ENCODE data around the gene INKA1. TPM values are rescaled to one million over a fixed set of nuclear protein-coding genes. Genes with fewer than 3 reads are reported as not detected.

Gene INKA1
- total and polyA plus RNA-seq, 4 donors = 0.84 to 4.2 (median 1.2) TPM

- DNase-seq (ENCODE audit: low spot score) = no peak
- no peaks in the 10 kb centered on the region for H3K4me1 ChIP-seq (ENCODE audit: control insufficient read depth in 4 of 4, insufficient read depth in 4 of 4, low read length in 3 of 4)
- H3K9ac ChIP-seq (ENCODE audit: low read depth in 1 of 2, low read length in 2 of 2) = no peak overlapping the region
- WGBS = 90% methylated on average over 6 of the region's 6 CpGs
- H3K9me3 ChIP-seq (ENCODE audit: control insufficient read depth in 4 of 4, low read length in 3 of 4) = no peaks in the 10 kb centered on the region
- H3K27ac ChIP-seq (ENCODE audit: low read depth in 1 of 2, low read length in 2 of 2) = no peak overlapping the region
- no peak overlapping the region for H3K4me3 ChIP-seq (ENCODE audit: low read depth in 1 of 3, low read length in 3 of 3)
- TF ChIP-seq, protein P1, sequence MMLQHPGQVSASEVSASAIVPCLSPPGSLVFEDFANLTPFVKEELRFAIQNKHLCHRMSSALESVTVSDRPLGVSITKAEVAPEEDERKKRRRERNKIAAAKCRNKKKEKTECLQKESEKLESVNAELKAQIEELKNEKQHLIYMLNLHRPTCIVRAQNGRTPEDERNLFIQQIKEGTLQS (IDR thresholded peaks at IDR 0.05) = no peak
- TF ChIP-seq, protein P2, sequence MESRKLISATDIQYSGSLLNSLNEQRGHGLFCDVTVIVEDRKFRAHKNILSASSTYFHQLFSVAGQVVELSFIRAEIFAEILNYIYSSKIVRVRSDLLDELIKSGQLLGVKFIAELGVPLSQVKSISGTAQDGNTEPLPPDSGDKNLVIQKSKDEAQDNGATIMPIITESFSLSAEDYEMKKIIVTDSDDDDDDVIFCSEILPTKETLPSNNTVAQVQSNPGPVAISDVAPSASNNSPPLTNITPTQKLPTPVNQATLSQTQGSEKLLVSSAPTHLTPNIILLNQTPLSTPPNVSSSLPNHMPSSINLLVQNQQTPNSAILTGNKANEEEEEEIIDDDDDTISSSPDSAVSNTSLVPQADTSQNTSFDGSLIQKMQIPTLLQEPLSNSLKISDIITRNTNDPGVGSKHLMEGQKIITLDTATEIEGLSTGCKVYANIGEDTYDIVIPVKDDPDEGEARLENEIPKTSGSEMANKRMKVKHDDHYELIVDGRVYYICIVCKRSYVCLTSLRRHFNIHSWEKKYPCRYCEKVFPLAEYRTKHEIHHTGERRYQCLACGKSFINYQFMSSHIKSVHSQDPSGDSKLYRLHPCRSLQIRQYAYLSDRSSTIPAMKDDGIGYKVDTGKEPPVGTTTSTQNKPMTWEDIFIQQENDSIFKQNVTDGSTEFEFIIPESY (IDR thresholded peaks at IDR 0.05) = no peak
- TF ChIP-seq, protein P3, sequence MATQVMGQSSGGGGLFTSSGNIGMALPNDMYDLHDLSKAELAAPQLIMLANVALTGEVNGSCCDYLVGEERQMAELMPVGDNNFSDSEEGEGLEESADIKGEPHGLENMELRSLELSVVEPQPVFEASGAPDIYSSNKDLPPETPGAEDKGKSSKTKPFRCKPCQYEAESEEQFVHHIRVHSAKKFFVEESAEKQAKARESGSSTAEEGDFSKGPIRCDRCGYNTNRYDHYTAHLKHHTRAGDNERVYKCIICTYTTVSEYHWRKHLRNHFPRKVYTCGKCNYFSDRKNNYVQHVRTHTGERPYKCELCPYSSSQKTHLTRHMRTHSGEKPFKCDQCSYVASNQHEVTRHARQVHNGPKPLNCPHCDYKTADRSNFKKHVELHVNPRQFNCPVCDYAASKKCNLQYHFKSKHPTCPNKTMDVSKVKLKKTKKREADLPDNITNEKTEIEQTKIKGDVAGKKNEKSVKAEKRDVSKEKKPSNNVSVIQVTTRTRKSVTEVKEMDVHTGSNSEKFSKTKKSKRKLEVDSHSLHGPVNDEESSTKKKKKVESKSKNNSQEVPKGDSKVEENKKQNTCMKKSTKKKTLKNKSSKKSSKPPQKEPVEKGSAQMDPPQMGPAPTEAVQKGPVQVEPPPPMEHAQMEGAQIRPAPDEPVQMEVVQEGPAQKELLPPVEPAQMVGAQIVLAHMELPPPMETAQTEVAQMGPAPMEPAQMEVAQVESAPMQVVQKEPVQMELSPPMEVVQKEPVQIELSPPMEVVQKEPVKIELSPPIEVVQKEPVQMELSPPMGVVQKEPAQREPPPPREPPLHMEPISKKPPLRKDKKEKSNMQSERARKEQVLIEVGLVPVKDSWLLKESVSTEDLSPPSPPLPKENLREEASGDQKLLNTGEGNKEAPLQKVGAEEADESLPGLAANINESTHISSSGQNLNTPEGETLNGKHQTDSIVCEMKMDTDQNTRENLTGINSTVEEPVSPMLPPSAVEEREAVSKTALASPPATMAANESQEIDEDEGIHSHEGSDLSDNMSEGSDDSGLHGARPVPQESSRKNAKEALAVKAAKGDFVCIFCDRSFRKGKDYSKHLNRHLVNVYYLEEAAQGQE (IDR thresholded peaks at IDR 0.05) = no peak
- no peak for TF ChIP-seq JUND (IDR thresholded peaks at IDR 0.05)
- TF ChIP-seq RAD21 (IDR thresholded peaks at IDR 0.05) = no peak
- TF ChIP-seq FOXA1 (IDR thresholded peaks at IDR 0.05) = no peak
- no peak for TF ChIP-seq FOXA2 (IDR thresholded peaks at IDR 0.05)
- TF ChIP-seq EGR1 (IDR thresholded peaks at IDR 0.05; ENCODE audit: low read depth in 2 of 2) = no peak
- no peak for TF ChIP-seq TAF1 (conservative IDR thresholded peaks at IDR 0.05)
- no peak for TF ChIP-seq HNF4G (IDR thresholded peaks at IDR 0.05)
- no peak for TF ChIP-seq RXRA (IDR thresholded peaks at IDR 0.05)
- TF ChIP-seq SP1 (IDR thresholded peaks at IDR 0.05) = no peak
- TF ChIP-seq HNF4A (conservative IDR thresholded peaks at IDR 0.05) = no peak
- no peak for TF ChIP-seq GABPA (IDR thresholded peaks at IDR 0.05 in 1 of 2, conservative IDR thresholded peaks at IDR 0.05 in 1 of 2)
- TF ChIP-seq, protein P4, sequence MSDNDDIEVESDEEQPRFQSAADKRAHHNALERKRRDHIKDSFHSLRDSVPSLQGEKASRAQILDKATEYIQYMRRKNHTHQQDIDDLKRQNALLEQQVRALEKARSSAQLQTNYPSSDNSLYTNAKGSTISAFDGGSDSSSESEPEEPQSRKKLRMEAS (IDR thresholded peaks at IDR 0.05) = no peak
- TF ChIP-seq NR2F2 (IDR thresholded peaks at IDR 0.05) = no peak
- TF ChIP-seq, protein P5, sequence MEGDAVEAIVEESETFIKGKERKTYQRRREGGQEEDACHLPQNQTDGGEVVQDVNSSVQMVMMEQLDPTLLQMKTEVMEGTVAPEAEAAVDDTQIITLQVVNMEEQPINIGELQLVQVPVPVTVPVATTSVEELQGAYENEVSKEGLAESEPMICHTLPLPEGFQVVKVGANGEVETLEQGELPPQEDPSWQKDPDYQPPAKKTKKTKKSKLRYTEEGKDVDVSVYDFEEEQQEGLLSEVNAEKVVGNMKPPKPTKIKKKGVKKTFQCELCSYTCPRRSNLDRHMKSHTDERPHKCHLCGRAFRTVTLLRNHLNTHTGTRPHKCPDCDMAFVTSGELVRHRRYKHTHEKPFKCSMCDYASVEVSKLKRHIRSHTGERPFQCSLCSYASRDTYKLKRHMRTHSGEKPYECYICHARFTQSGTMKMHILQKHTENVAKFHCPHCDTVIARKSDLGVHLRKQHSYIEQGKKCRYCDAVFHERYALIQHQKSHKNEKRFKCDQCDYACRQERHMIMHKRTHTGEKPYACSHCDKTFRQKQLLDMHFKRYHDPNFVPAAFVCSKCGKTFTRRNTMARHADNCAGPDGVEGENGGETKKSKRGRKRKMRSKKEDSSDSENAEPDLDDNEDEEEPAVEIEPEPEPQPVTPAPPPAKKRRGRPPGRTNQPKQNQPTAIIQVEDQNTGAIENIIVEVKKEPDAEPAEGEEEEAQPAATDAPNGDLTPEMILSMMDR (IDR thresholded peaks at IDR 0.05; ENCODE audit: low read depth, low read length, missing input control) = no peak
- no peak for TF ChIP-seq YY1 (IDR thresholded peaks at IDR 0.05)
- no peaks in the 10 kb centered on the region for H3K27me3 ChIP-seq (ENCODE audit: control insufficient read depth in 4 of 4, insufficient read depth in 4 of 4, low read length in 3 of 4)
- H3K36me3 ChIP-seq (ENCODE audit: control insufficient read depth in 4 of 4, insufficient read depth in 3 of 4, low read depth in 1 of 4, low read length in 3 of 4) = no peaks in the 10 kb centered on the region
Observed at GRCh38 chr3:49826016-49826415, 23.0 kb downstream of the INKA1 start.

Measured in liver (tissue), 9 donors.